Measurements from ENCODE around the gene PRKACB.

GRCh38 chr1:84164567-84165021, 20.5 kb downstream of the PRKACB start:
- TF ChIP-seq CTCF (conservative IDR thresholded peaks at IDR 0.05 in 1 of 2, IDR thresholded peaks at IDR 0.05 in 1 of 2; ENCODE audit: extremely low read depth in 1 of 2, insufficient read depth in 1 of 2, low read depth in 1 of 2, low read length in 2 of 2) (no peak), EZH2 (IDR thresholded peaks at IDR 0.05; ENCODE audit: borderline replicate concordance, low read length) (no peak)

All from mammary epithelial cell (primary cell).